GM12878 (cell line): ENCODE results near the gene CCL15. TPM values are rescaled to one million over a fixed set of nuclear protein-coding genes. Genes with fewer than 3 reads are reported as not detected.

ENCODE experiments used
- CEBPB ChIP-seq, 2 experiments: fragments of 150-350 bp in 1 of 2; IDR thresholded peaks; 2 replicates each; pipeline ENCODE4 v1.6.1; 2012 to 2014; ENCODE audit warnings: low read depth in 2 of 2, low read length in 2 of 2, borderline replicate concordance in 1 of 2, inconsistent platforms in 1 of 2
- ZBED1 ChIP-seq: IDR thresholded peaks from 2 replicates; pipeline ENCODE4 v1.6.1; 2016; ENCODE audit warnings: borderline replicate concordance
- polyA plus RNA-seq, 11 experiments: library from polyadenylated mRNA; depleted of rRNA in 4 of 11; unstranded in 6 of 11; stranded (reverse) in 5 of 11; fragments of >200 nt; fragmentation: Nextera tagmentation in 4 of 11; fragmentation: Illumina TruSeq in 1 of 11; extraction: Ambion mirVana in 4 of 11; extraction: Trizol in 1 of 11; gene quantifications; 1 replicate in 1 of 11; 2 replicates in 10 of 11; pipeline versions ENCODE4 v1.2.1 to v1.2.3, GENCODE V29; 2011 to 2016; ENCODE audit warnings: inconsistent platforms in 2 of 11, missing spikeins in 2 of 11, low read depth in 1 of 11
- total RNA-seq, 4 experiments: library from RNA; depleted of rRNA in 3 of 4; stranded (reverse); fragments of >200 nt in 3 of 4; fragmentation: Illumina TruSeq in 1 of 4; extraction: Trizol in 1 of 4; gene quantifications; 2 replicates each; pipeline versions ENCODE4 v1.2.1 to v1.2.3, GENCODE V29; 2013 to 2021

The CCL15 gene
- total and polyA plus RNA-seq, 10 of the 15 experiments (the other 5 are each of a cell fraction or from before 2014, with no cell fraction given): 0.12 TPM; not detected in 9

GRCh38 chr17:35948092-35948491 is 53.3 kb downstream of the CCL15 start (continued):
- no peak for TF ChIP-seq CEBPB (IDR thresholded peaks at IDR 0.05; ENCODE audit: borderline replicate concordance in 1 of 2, low read depth in 2 of 2, low read length in 2 of 2)
- TF ChIP-seq ZBED1: no peak

Other genes with a start within 250 kb of the CCL15 start
Only the 7 nearest of the 17 such genes appear.
- gene RDM1, start 70.8 kb downstream of the CCL15 start, total RNA-seq (2014; rRNA removed): 5.7 and 8.8 TPM in 2 replicates
- gene RDM1, start 70.8 kb downstream of the CCL15 start, total RNA-seq (2014; rRNA removed; fragmentation: Illumina TruSeq; extraction: Trizol): 5.9 and 8.1 TPM in 2 replicates
- 9.7 and 12.1 TPM in 2 replicates for gene RDM1, start 70.8 kb downstream of the CCL15 start, total RNA-seq (2021)
- gene RDM1, start 70.8 kb downstream of the CCL15 start, polyA plus RNA-seq (2011; rRNA removed): 18.4 and 21.8 TPM in 2 replicates
- gene RDM1, start 70.8 kb downstream of the CCL15 start, polyA plus RNA-seq (2014; fragmentation: Illumina TruSeq; extraction: Trizol): 9.6 and 11.1 TPM in 2 replicates
- gene RDM1, start 70.8 kb downstream of the CCL15 start, polyA plus RNA-seq (2014; fragmentation: Nextera tagmentation; extraction: Ambion mirVana): 10 to 100 TPM; 12.0 to 15.9 TPM
- 6.2 and 8.2 TPM in 2 replicates for gene RDM1, start 70.8 kb downstream of the CCL15 start, polyA plus RNA-seq (2014; rRNA removed)
- gene RDM1, start 70.8 kb downstream of the CCL15 start, polyA plus RNA-seq (2016; fragmentation: Nextera tagmentation; extraction: Ambion mirVana): 10 to 100 TPM; 11.7 to 16.0 TPM
- gene LYZL6, start 57.8 kb downstream of the CCL15 start, total RNA-seq (2014; rRNA removed): not detected in 2 replicates
- gene LYZL6, start 57.8 kb downstream of the CCL15 start, total RNA-seq (2014; rRNA removed; fragmentation: Illumina TruSeq; extraction: Trizol): not detected in 2 replicates
- gene LYZL6, start 57.8 kb downstream of the CCL15 start, total RNA-seq (2021): not detected in 2 replicates
- gene LYZL6, start 57.8 kb downstream of the CCL15 start, polyA plus RNA-seq (2011; rRNA removed): not detected in 2 replicates
- not detected in 2 replicates for gene LYZL6, start 57.8 kb downstream of the CCL15 start, polyA plus RNA-seq (2014; fragmentation: Illumina TruSeq; extraction: Trizol)
- not detected for gene LYZL6, start 57.8 kb downstream of the CCL15 start, polyA plus RNA-seq (2014; fragmentation: Nextera tagmentation; extraction: Ambion mirVana)
- not detected in 2 replicates for gene LYZL6, start 57.8 kb downstream of the CCL15 start, polyA plus RNA-seq (2014; rRNA removed)
- gene LYZL6, start 57.8 kb downstream of the CCL15 start, polyA plus RNA-seq (2016; fragmentation: Nextera tagmentation; extraction: Ambion mirVana): not detected
- not detected in 2 replicates for gene CCL16, start 20.1 kb downstream of the CCL15 start, total RNA-seq (2014; rRNA removed)
- not detected in 2 replicates for gene CCL16, start 20.1 kb downstream of the CCL15 start, total RNA-seq (2014; rRNA removed; fragmentation: Illumina TruSeq; extraction: Trizol)
- gene CCL16, start 20.1 kb downstream of the CCL15 start, total RNA-seq (2021): not detected in 2 replicates
- not detected in 2 replicates for gene CCL16, start 20.1 kb downstream of the CCL15 start, polyA plus RNA-seq (2011; rRNA removed)
- gene CCL16, start 20.1 kb downstream of the CCL15 start, polyA plus RNA-seq (2014; fragmentation: Illumina TruSeq; extraction: Trizol): not detected in 2 replicates
- not detected for gene CCL16, start 20.1 kb downstream of the CCL15 start, polyA plus RNA-seq (2014; fragmentation: Nextera tagmentation; extraction: Ambion mirVana)
- not detected in 2 replicates for gene CCL16, start 20.1 kb downstream of the CCL15 start, polyA plus RNA-seq (2014; rRNA removed)
- not detected for gene CCL16, start 20.1 kb downstream of the CCL15 start, polyA plus RNA-seq (2016; fragmentation: Nextera tagmentation; extraction: Ambion mirVana)
- gene CCL14, start 14.8 kb downstream of the CCL15 start, total RNA-seq (2014; rRNA removed): not detected in 2 replicates
- gene CCL14, start 14.8 kb downstream of the CCL15 start, total RNA-seq (2014; rRNA removed; fragmentation: Illumina TruSeq; extraction: Trizol): not detected in 2 replicates
- not detected in 2 replicates for gene CCL14, start 14.8 kb downstream of the CCL15 start, total RNA-seq (2021)
- not detected in 2 replicates for gene CCL14, start 14.8 kb downstream of the CCL15 start, polyA plus RNA-seq (2011; rRNA removed)
- not detected in 2 replicates for gene CCL14, start 14.8 kb downstream of the CCL15 start, polyA plus RNA-seq (2014; fragmentation: Illumina TruSeq; extraction: Trizol)
- not detected for gene CCL14, start 14.8 kb downstream of the CCL15 start, polyA plus RNA-seq (2014; fragmentation: Nextera tagmentation; extraction: Ambion mirVana)
- gene CCL14, start 14.8 kb downstream of the CCL15 start, polyA plus RNA-seq (2014; rRNA removed): not detected in 2 replicates
- gene CCL14, start 14.8 kb downstream of the CCL15 start, polyA plus RNA-seq (2016; fragmentation: Nextera tagmentation; extraction: Ambion mirVana): not detected
- gene CCL23, start 16.4 kb upstream of the CCL15 start, total RNA-seq (2014; rRNA removed): 0.22 and 0.40 TPM in 2 replicates
- gene CCL23, start 16.4 kb upstream of the CCL15 start, total RNA-seq (2014; rRNA removed; fragmentation: Illumina TruSeq; extraction: Trizol): not detected in 2 replicates
- gene CCL23, start 16.4 kb upstream of the CCL15 start, total RNA-seq (2021): not detected in 2 replicates
- 0.62 and 1.0 TPM in 2 replicates for gene CCL23, start 16.4 kb upstream of the CCL15 start, polyA plus RNA-seq (2011; rRNA removed)
- gene CCL23, start 16.4 kb upstream of the CCL15 start, polyA plus RNA-seq (2014; fragmentation: Illumina TruSeq; extraction: Trizol): 0.15 TPM in 1 of 2 replicates, not detected in the other
- gene CCL23, start 16.4 kb upstream of the CCL15 start, polyA plus RNA-seq (2014; fragmentation: Nextera tagmentation; extraction: Ambion mirVana): under 1 TPM in 1 of 2 experiments, not detected in 1; 0.42 TPM
- 0.18 TPM in 1 of 2 replicates, not detected in the other for gene CCL23, start 16.4 kb upstream of the CCL15 start, polyA plus RNA-seq (2014; rRNA removed)
- not detected for gene CCL23, start 16.4 kb upstream of the CCL15 start, polyA plus RNA-seq (2016; fragmentation: Nextera tagmentation; extraction: Ambion mirVana)
- gene CCL18, start 62.7 kb upstream of the CCL15 start, total RNA-seq (2014; rRNA removed): not detected in 2 replicates
- gene CCL18, start 62.7 kb upstream of the CCL15 start, total RNA-seq (2014; rRNA removed; fragmentation: Illumina TruSeq; extraction: Trizol): not detected in 2 replicates
- gene CCL18, start 62.7 kb upstream of the CCL15 start, total RNA-seq (2021): not detected in 2 replicates
- gene CCL18, start 62.7 kb upstream of the CCL15 start, polyA plus RNA-seq (2011; rRNA removed): 0.26 TPM in 1 of 2 replicates, not detected in the other
- gene CCL18, start 62.7 kb upstream of the CCL15 start, polyA plus RNA-seq (2014; fragmentation: Illumina TruSeq; extraction: Trizol): not detected in 2 replicates
- gene CCL18, start 62.7 kb upstream of the CCL15 start, polyA plus RNA-seq (2014; fragmentation: Nextera tagmentation; extraction: Ambion mirVana): not detected
- not detected in 2 replicates for gene CCL18, start 62.7 kb upstream of the CCL15 start, polyA plus RNA-seq (2014; rRNA removed)
- not detected for gene CCL18, start 62.7 kb upstream of the CCL15 start, polyA plus RNA-seq (2016; fragmentation: Nextera tagmentation; extraction: Ambion mirVana)
- gene CCL3, start 88.6 kb upstream of the CCL15 start, total RNA-seq (2014; rRNA removed): 262 and 269 TPM in 2 replicates
- 208 and 210 TPM in 2 replicates for gene CCL3, start 88.6 kb upstream of the CCL15 start, total RNA-seq (2014; rRNA removed; fragmentation: Illumina TruSeq; extraction: Trizol)
- 189 and 197 TPM in 2 replicates for gene CCL3, start 88.6 kb upstream of the CCL15 start, total RNA-seq (2021)
- gene CCL3, start 88.6 kb upstream of the CCL15 start, polyA plus RNA-seq (2011; rRNA removed): 330 and 1,488 TPM in 2 replicates
- 72.6 and 143 TPM in 2 replicates for gene CCL3, start 88.6 kb upstream of the CCL15 start, polyA plus RNA-seq (2014; fragmentation: Illumina TruSeq; extraction: Trizol)
- 100 to 1,000 TPM; 240 to 318 TPM for gene CCL3, start 88.6 kb upstream of the CCL15 start, polyA plus RNA-seq (2014; fragmentation: Nextera tagmentation; extraction: Ambion mirVana)
- 169 and 181 TPM in 2 replicates for gene CCL3, start 88.6 kb upstream of the CCL15 start, polyA plus RNA-seq (2014; rRNA removed)
- 10 to 100 TPM; 96.5 to 99.9 TPM for gene CCL3, start 88.6 kb upstream of the CCL15 start, polyA plus RNA-seq (2016; fragmentation: Nextera tagmentation; extraction: Ambion mirVana)